DND-41 (cell line): Measurements from ENCODE around the gene MAGI3.

Source experiments
- CTCF ChIP-seq: IDR thresholded peaks from 2 replicates; pipeline ENCODE4 v1.5.1; 2012; ENCODE audit warnings: borderline replicate concordance, low read length, moderate library complexity, mild to moderate bottlenecking; ENCODE audit not compliant: poor library complexity, severe bottlenecking; ENCODE audit errors: extremely low read depth
- EZH2 ChIP-seq: IDR thresholded peaks from 3 replicates; pipeline ENCODE4 v1.6.1; 2012; ENCODE audit warnings: borderline replicate concordance, low read depth, mild to moderate bottlenecking, moderate library complexity, low read length, inconsistent platforms; ENCODE audit not compliant: severe bottlenecking

- no peak for TF ChIP-seq CTCF
- no peak for TF ChIP-seq EZH2
These were observed 201.9 kb downstream of the MAGI3 start for GRCh38 chr1:113592230-113592629.
